Uterus (tissue), 4 donors: ENCODE results near the gene CRABP1. TPM values are rescaled to one million over a fixed set of nuclear protein-coding genes. Genes with fewer than 3 reads are reported as not detected.
"Not testable (repeated sequence)": the region's sequence is repeated elsewhere in the genome, so short reads cannot be mapped to it uniquely, and the experiment has no call there.

Experiments used
- DNase-seq, 2 donors: peaks; one replicate each; pipeline ENCODE4 v3.0.0-alpha.2; 2019 to 2020
- H3K27ac ChIP-seq, 2 donors: fragments of 200-600 bp; sonication (generic); 1 replicate in 1 of 2; 2 replicates in 1 of 2; pipeline ENCODE4 v1.5.1; 2016 to 2018
- H3K27me3 ChIP-seq, 2 donors: fragments of 200-600 bp; sonication (generic); one replicate each; pipeline ENCODE4 v1.5.1; 2018 to 2019; ENCODE audit warnings: control low read depth in 1 of 2
- H3K36me3 ChIP-seq, 2 donors: fragments of 200-600 bp; sonication (generic); one replicate each; pipeline ENCODE4 v1.5.1; 2019; ENCODE audit warnings: control low read depth in 1 of 2
- H3K4me1 ChIP-seq, 2 donors: fragments of 200-600 bp; sonication (generic); one replicate each; pipeline ENCODE4 v1.5.1; 2018 to 2019; ENCODE audit warnings: control low read depth in 1 of 2
- H3K4me3 ChIP-seq, 2 donors: fragments of 200-600 bp; sonication (generic); 1 replicate in 1 of 2; 2 replicates in 1 of 2; pipeline ENCODE4 v1.5.1; 2018 to 2019; ENCODE audit warnings: mild to moderate bottlenecking in 1 of 2
- H3K9me3 ChIP-seq, 2 donors: fragments of 200-600 bp; sonication (generic); one replicate each; pipeline ENCODE4 v1.5.1; 2019; ENCODE audit warnings: control low read depth in 1 of 2
- CTCF ChIP-seq, 4 experiments: fragments of 200-600 bp in 2 of 4; fragments of 450-650 bp in 2 of 4; sonication (generic) in 2 of 4; IDR thresholded peaks; one replicate each; pipeline ENCODE4 v1.5.1; 2016 to 2019; ENCODE audit warnings: antibody characterized with exemption in 4 of 4, mild to moderate bottlenecking in 2 of 4, moderate library complexity in 1 of 4
- POLR2A ChIP-seq, 2 donors: fragments of 450-650 bp; IDR thresholded peaks; one replicate each; pipeline ENCODE4 v1.6.1; 2016; ENCODE audit warnings: antibody characterized with exemption in 2 of 2, mild to moderate bottlenecking in 1 of 2, moderate library complexity in 1 of 2
- intact Hi-C: fragments of 100-400 bp; cut with DNase I; formaldehyde crosslinking; loops from one replicate; pipeline ENCODE4 v1.15.1; 2023; ENCODE audit warnings: low total_unique reads
- total RNA-seq, 4 donors: library from RNA; depleted of rRNA in 3 of 4; stranded (reverse); fragments of >200 nt in 3 of 4; gene quantifications; one replicate each; pipeline versions ENCODE4 v1.1.0 to v1.2.4, GENCODE V29; 2014 to 2023
- donor health status: DM: yes; HTN: yes; CAD: no.

The CRABP1 gene
- total RNA-seq, 4 donors from 2014 or later = 3.4 TPM; not detected in 3

- Histone ChIP-seq H3K27me3 (no peaks in the 10 kb centered on the region), H3K4me1 (no peaks in the 10 kb centered on the region), H3K27ac (no peak overlapping the region), H3K4me3 (no peak overlapping the region), H3K36me3 (no peaks in the 10 kb centered on the region), H3K9me3 (no peaks in the 10 kb centered on the region)
- no peak for DNase-seq
- intact Hi-C loops = no loop called here
- no peak for TF ChIP-seq POLR2A (IDR thresholded peaks at IDR 0.05)
- TF ChIP-seq CTCF (IDR thresholded peaks at IDR 0.05) = no peak
These were observed 34.6 kb downstream of the CRABP1 start for GRCh38 chr15:78374436-78375393.

GRCh38 chr15:78380143-78380542 lies 40.0 kb downstream of the CRABP1 start:
- H3K4me1 ChIP-seq, DNase-seq, H3K27ac ChIP-seq, H3K27me3 ChIP-seq, H3K4me3 ChIP-seq, intact Hi-C loops, H3K36me3 ChIP-seq, H3K9me3 ChIP-seq: not testable (repeated sequence)

- Histone ChIP-seq H3K36me3 (no peaks in the 10 kb centered on the region), H3K4me1 (no peaks in the 10 kb centered on the region), H3K9me3 (no peaks in the 10 kb centered on the region), H3K27ac (no peak overlapping the region), H3K4me3 (no peak overlapping the region), H3K27me3 (no peaks in the 10 kb centered on the region)
- no peak for TF ChIP-seq CTCF (IDR thresholded peaks at IDR 0.05)
- TF ChIP-seq POLR2A (IDR thresholded peaks at IDR 0.05) = no peak
- no peak for DNase-seq
- intact Hi-C loops = no loop called here
These were observed 42.1 kb downstream of the CRABP1 start for GRCh38 chr15:78382114-78382880.

GRCh38 chr15:78384651-78385050 lies 44.5 kb downstream of the CRABP1 start:
- TF ChIP-seq POLR2A (IDR thresholded peaks at IDR 0.05) (no peak), CTCF (IDR thresholded peaks at IDR 0.05) (no peak)
- intact Hi-C loops = no loop called here
- Histone ChIP-seq H3K9me3 (no peaks in the 10 kb centered on the region), H3K36me3 (no peaks in the 10 kb centered on the region), H3K4me1 (no peaks in the 10 kb centered on the region), H3K4me3 (no peak overlapping the region), H3K27me3 (no peaks in the 10 kb centered on the region), H3K27ac (no peak overlapping the region)
- no peak for DNase-seq

- Histone ChIP-seq H3K36me3 (no peaks in the 10 kb centered on the region), H3K4me1 (no peaks in the 10 kb centered on the region), H3K4me3 (no peak overlapping the region), H3K9me3 (no peaks in the 10 kb centered on the region), H3K27ac (no peak overlapping the region), H3K27me3 (no peaks in the 10 kb centered on the region)
- no peak for DNase-seq
- no peak for TF ChIP-seq POLR2A (IDR thresholded peaks at IDR 0.05)
- intact Hi-C loops = no loop called here
These were observed 47.3 kb downstream of the CRABP1 start for GRCh38 chr15:78387246-78388037.
